NCI-H510A (cell line): ENCODE measurements around the gene KRT80.
"Not testable (repeated sequence)": the region's sequence is repeated elsewhere in the genome, so short reads cannot be mapped to it uniquely, and the experiment has no call there.

Source experiments
- DNase-seq: peaks from one replicate; lab custom pipeline; 2025; lab: John Stamatoyannopoulos, UW

KRT80 gene

DNA sequence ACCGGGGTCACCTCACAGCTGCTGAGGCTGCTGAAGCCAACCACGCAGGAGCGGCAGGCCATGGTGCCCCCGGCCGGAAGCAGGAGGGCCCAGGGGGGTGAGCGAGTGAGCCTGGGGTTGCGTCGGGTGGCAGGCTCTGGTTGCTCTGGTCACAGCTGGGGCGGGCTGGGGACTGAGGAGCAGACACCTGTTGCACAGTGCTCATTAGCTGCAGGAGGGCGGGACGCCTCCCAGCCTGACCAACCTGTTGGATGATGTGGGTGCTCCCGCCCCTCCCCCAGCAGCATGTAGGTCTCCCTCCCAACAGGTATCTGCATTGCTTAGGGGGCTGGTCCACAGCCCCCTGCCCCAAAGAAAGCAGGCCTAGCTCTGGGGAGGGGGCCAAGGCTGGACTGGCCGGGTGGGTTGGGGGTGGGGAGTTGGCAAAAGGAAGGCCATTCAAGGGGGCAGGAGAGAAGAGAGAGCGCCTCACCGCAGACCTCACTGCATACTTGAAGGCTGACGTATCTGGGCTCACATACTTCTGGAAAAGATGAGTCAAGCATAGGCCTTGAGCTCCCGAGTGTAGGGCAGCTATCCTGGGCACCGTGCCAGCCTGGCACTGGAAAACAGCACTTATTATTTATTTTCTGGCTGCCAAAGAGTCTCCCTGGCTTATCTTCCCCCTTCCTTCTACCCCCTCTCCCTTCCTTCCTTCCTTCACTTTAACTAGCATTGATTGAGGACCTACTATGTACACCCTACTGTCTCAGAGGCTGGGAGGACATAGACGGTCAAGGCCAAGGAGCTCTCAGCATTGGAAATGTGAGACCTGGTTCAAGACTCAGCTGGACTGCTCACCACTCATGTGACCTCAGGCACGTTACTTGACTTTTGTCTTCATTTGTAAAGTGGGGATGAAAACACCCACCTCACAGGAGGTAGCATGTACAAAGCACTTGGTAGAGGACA is at the start of gene KRT80:
KRT80 (minus strand) TSS at position 174 of the 951 bp plus-strand sequence; CDS start at position 62, 112 bp downstream.
- DNase-seq = peak; percentile 96

DNA sequence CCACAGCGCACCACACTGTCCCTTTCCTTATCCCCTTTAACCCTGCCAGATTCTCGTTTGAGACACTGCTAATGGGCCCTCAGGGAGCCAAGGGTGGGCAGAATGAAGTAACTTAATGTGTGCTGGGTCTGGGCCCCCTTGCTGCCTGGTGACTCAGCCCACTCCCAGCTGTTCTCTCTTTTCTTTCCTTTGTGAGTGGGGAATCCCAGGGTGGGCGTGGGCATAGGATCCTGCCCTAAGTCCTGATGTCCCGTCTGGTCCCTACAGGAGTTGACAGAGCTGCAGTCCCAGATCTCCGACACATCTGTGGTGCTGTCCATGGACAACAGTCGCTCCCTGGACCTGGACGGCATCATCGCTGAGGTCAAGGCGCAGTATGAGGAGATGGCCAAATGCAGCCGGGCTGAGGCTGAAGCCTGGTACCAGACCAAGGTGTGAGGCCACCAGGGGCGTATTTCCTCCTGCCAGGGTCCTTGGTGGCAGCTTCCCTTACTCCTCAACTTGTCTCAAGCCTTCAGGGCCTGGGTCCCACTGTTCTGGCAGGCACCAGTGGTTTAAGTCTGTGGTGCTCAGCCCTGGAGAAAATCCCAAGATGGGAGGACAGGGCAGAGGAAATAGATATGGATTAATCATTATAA is 49.5 kb upstream of the KRT80 start:
- DNase-seq = no peak

DNA sequence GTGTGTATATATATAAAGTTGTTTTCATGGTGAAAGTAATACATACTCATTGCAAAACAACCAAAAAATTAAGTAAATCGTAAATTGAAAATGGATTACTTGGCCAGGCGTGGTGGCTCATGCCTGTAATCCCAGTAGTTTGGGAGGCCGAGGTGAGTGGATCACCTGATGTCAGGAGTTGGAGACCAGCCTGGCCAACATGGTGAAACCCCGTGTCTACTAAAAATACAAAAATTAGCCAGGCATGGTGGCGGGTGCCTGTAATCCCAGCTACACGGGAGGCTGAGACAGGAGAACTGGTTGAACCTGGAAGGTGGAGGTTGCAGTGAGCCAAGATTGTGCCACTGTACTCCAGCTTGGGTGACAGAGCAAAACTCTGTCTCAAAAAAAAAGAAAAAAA is 48.4 kb upstream of the KRT80 start:
- not testable (repeated sequence) for DNase-seq

DNA sequence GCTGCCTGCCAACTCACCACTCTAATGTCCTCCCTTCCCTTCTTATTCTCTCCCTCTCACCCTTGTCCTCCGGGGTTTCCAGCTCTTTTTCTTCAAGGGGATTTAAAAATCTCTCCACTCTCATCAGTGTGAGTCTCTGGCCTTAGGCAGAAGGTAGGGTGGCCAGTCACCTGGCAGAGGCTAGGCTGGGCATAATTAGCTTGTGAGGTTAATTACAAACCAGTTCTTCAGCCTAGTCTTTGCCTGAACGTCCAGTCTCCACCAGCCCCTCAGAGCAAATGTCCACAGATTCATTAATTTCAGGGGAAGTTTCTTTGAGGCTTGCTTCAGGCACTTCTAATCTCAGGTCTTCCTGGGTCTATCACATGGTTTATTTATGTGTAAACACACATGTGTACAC is 48.0 kb upstream of the KRT80 start:
- DNase-seq = no peak

DNA sequence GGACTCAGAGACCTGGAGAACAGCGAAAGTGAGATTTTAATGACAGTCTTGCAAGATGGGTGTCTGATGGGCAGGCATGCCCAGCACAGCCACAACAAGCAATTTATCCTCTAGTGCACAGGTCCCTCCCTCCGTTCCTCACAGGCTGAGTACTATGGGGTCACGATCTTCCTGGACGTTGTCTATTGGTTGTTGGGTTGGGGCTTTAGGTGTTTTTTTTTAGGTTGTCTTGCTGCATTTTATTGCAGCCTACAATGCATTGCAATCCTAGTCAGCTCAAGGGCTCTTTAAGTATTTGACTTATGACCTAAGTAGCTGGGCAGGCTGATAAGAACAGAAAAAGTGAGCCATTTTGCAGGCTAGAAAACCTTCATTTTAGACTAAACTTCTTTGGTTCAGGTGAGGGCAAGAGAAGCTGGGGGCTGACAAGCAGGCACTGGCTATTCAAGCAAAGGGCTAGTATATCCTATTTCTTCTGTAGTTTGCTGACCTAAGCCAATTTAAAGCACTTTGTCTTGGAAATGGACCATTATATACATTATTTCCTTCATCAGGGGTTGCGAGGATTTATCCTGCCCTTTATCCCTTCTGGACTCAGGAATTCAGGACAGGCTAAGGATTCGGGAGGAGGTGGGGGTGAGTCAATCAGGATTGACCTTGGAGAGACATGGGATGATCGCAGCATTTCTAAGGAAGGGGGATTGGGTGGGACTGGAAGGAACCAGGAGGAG is 47.3 kb upstream of the KRT80 start:
- no peak for DNase-seq

DNA sequence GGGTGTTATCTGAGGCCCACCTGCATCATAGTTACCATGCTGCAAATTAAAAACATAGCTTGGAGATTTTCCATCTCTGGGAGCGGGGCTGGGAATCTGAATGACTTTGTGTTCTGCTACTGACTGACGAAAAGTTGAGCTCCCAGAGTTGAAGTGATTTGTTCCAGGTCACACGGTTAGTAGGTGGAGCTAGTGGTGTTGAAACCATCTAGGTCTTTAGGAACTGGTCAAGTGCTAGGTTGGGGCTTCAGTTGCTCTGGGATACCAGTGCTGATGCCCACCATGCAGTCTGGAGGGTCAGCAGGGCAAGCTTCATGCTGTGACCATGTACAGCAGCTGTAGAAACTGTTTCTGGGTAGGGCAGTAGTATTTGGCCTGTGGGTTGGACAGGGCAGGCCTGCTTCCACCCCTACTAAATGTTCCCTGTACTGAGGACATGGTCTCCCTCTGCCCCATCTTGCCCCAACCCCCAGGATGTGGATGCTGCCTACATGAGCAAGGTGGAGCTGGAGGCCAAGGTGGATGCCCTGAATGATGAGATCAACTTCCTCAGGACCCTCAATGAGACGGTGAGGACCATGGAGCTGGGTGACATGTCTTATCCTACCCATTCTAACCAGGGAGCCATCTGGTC is 46.5 kb upstream of the KRT80 start:
- no peak for DNase-seq

DNA sequence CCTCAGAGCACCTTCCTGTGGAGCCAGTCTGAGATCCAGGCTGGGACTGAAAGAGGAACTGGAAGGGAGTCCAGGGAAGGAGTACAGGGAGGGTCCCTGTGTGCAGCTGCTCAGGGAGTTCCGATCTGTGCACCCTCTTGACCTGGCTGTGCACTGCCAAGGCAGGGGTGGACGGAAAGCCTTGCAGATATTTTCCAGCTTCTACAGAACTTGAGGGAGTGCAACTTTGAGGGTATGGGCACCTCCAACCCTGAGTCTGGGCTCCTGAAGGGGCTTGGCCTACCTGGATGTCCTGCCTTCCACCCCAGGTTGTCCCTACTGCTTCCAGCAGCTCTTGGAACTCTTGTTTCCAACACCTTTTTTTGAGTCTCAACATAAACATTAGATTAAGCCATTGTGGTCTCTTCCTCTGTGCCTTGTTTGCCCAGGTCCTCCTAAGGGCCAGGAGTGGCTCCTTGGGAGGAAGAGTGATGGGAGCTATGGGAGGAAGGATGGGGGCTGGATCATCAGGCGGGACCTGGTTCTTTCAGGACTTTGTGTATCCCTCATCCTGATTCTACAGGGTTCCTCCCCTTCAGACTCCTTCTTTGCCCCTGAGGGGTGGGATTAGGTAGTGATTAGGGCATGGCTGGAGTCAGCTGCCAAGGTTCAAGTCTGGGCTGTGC is 44.7 kb upstream of the KRT80 start:
- no peak for DNase-seq

DNA sequence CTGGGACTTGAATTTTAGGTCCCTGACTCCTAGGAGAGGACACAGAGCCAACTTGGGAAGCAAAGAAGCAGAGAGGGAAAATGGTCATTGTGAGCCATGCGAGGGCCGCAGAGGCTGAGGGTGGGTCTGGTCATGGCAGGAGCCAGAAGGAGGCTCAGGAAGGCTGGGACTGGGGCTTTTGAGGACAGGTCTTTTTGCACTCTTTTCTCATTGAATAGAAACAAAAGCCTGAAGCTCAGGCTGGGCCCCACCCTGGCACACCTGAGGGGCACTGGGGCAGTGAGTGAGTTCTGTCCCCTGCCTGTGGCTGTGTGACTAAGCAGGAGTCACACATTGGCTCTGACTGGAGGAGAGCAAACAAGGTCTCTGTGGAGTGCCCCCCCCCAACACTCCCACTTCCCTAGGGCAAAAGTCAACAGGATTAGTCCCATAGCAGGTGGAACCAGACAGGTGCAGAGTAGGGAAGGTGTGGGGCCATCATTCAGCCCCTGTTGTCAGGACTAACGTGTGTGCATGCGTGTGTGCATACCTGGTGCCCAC is 44.1 kb upstream of the KRT80 start:
- DNase-seq = peak; percentile 88

DNA sequence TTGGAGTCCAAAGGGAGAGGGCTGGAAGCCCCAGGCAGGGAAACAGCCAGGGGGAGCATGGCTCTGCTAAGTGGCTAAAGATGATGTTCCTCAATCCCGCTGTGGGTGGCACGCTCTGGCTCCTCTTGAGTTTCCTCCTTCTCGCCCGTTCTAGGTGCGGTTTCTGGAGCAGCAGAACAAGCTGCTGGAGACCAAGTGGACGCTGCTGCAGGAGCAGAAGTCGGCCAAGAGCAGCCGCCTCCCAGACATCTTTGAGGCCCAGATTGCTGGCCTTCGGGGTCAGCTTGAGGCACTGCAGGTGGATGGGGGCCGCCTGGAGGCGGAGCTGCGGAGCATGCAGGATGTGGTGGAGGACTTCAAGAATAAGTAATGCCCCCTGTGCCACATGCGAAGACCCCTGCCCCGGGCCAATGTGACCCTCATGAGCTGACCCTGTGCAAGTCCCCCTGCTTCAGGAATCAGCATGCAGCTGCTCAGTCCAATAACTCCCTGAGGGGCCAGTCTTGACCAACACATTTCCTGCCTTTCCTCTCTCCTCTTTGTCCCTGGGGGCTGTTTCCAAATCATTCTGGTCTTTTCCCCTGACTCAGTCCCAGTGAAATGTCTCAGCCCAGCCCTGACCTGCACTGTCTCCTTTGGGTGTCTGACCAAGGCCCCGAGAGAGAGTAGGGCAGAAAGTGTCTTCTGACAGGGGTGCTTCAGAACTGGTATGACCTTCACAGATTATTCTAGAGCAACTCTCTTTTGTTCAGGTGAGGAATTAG is 43.4 kb upstream of the KRT80 start:
- no peak for DNase-seq

DNA sequence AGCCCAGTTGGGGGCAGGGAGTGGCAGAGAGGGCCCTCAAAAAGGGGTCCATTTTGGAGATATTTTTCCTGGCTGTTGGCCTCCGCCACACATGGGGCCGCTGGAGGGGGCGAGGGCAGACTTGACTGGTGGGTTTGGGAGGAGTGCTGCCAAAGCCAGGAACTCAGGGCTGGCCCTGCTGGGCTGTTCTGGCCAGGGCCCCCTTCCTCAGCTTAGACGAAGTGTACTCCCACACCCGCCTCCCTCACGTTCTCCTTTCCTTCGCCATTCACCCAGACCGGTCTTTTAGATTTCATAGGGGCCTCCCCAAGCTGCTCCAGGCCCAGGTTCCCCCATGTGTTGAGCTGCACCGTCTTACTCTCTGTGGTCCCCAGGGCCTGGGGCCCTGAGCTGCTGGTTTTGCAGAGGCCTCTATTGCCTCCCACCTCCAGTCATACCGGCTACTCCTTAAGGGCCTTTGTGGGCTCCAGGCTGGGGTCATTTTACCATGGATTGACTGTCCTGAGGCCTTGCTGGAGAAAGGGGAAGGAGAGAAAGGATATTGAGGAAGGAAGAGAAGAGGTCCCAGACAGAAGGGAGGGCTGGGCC is 42.5 kb upstream of the KRT80 start:
- no peak for DNase-seq

DNA sequence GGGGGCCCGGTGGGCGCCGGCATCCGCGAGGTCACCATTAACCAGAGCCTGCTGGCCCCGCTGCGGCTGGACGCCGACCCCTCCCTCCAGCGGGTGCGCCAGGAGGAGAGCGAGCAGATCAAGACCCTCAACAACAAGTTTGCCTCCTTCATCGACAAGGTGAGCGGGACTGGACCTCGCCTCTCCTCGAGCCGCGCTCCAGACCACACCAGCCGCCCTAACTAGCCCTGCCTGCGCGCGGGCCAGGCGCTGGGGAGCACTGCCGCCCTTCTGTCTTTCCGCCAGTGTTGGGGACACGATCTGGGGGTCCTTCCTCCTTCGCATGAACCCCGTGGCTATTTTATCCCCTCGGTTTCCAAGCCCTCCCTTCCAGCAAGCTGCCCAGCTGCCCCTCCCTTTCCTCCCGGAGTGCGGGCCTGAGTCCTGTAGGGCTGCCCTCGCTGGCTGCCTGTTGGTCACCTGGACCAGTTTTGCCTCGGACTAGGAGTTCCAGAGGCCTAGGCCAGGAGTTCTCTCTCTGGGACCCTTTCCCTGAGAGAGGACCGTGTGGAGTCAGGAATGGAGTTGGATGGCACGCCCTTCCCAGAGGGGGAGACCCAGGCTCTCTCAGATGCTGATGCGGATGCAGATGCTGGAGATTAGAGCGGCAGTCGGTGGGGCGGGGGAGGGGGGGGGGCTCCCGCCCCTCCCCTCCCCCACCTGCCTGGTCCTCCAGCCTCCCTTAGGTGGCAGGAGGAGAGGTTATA is 41.8 kb upstream of the KRT80 start:
- DNase-seq = no peak

DNA sequence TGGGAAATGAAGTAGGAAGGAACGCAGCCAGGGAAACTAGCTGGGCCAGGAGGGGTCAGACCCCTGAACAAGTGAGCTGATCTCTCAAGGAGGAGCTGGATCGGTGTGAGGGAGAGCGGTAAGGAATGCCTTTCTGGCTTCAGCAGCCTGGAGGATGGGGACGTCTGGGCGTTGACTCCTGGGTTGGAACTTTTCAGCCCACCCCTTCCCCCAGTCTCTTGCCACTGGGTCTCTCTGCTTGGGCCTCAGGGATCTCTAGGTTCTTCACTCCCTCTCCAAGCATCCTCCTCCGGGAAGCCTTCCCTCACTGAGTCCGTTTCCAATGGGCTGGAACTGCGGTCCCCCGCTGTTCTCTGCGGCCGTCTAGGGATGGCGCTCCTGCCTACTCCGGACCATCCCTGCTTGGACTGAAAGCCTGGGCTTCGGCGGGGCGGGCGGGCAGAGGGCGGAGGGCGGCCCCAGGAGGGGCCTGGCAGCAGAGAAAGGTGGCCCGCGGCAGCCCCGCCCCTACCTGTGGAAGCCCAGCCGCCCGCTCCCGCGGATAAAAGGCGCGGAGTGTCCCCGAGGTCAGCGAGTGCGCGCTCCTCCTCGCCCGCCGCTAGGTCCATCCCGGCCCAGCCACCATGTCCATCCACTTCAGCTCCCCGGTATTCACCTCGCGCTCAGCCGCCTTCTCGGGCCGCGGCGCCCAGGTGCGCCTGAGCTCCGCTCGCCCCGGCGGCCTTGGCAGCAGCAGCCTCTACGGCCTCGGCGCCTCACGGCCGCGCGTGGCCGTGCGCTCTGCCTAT is 41.1 kb upstream of the KRT80 start, which contains the start of gene KRT7:
KRT7 (plus strand) TSS at position 570 of the 788 bp plus-strand sequence; CDS start at position 624, 54 bp downstream.
- DNase-seq = peak; percentile 60

DNA sequence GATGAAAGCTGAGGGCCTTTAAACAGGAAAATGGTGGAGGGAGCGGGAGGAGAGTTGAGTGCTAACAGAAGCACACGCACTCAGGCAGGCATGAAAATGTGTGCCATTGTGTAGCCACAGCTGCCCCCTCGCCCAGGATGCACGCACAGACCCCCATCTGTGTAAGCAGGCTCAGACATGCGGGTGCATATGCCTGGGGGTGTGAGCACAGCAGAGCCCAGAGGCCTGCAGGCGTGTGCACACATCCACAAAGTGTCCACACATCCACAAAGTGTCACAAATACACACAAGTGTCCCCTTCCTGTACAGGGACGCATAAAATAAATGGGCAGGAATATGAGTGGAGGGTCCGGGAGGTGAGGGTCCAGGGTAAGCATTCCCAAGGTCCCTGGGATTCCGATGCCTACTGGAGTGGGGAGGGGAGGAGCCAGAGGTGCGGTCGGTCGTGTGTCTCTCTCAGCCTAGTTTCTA is 40.4 kb upstream of the KRT80 start:
- no peak for DNase-seq

DNA sequence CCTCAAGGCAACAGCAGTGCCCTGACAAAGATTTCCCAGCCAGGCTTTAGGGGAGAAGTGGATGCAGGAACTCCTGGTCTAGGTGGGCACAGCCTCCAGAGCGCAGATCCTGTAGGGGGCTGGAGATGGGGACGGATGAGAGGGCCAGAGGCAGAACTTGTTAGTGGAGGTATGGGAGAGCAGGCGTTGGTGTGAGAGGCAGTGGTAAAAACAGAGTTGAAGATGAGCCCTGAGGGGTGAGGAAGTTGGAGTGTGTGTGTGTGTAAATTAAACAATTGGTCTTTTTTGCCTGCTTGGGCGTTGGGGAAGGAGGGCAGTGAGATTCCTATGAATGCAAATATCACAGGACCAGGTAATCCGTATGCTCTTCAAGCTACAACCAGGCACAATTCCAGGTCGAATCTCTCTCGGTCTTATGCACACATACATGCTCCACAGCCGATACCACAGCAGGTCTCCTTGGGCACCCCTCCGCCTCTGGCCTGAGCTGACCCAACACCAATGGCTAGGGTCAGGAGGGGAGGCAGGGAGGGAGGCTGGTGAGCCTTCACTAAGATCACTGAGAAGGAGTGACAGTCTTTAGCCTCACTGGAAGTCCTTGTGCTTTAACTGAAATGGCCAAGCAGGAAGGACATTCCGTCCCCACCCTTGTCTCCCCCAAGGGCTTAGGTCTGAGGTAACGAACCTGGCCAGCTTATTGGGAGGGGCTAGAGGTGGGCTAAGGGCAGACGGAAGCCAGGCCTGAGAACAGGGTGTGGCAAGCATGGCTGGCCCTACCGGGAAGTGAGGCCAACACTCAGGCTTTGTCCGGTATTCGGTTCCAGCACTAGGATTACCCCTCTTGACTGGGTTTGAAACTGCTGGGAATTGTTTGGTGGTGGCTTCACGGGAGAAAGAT is 39.7 kb upstream of the KRT80 start:
- no peak for DNase-seq

DNA sequence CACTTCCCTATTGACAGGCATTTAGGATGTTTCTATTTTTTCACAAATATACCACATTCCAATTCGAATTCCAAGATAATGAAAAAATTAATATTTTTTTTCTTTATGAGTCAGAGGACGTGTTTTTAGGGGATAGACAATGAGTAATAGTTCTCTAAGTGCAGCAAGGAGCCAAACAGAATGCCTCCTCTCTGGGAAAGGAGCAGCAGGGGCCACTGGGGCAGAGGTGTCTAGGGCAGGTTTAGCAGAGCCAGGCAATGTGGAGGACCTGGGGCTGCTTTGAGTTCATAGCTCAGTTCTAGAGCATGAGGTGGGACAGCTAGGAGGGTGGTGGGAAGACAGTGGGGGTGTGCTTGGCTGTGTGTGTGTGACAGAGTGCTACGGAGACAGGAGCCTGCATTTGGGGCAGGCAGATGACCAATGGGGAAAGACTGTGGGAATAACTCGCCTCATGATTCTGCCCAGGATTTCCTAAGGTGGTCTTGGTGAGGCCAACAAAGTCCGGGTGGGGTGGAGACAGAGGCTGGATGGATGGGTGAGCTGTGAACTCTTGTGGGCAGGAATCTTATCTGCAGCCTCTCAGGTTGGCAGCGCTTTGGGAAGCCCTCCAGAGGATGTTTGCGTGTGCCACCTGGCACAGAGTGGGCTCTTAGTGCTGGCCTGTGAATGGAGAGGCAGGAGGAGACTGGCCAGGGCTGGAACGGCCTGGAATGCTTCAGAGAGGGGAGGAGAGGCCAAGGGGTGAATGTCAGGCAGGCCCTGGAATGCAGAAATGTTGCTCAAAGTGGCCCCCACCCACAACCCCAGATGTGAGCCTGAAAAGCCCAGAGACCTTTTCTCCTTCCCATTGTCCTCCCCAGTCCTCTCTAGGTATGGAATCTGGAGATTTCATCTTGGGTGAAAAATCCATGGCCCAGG is 38.8 kb upstream of the KRT80 start:
- DNase-seq = no peak

DNA sequence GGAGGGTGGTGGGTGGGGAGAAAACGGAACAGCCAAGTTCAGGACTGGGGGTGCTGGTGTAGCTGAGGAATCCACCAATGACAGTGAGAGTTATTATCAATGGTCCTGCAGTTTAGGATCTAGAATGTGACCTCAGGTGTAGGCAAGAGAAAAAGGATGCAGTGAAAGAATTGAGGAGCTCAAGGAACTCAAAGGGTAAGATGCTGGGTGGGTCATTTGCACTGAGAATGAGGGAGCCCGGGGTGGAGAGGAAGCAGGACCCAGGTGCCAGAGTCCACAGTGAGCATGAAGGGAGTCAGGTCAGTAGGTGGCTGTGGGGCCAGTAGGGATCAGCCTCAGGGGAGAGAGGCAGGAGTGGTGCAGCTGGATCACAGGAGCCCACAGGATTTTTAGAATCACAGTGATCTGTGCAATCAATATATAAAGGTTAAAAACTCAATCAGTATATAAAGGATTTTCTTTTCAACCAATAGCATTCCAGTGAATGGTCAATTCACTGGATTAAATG is 38.1 kb upstream of the KRT80 start:
- DNase-seq = no peak
